T-helper 2 cell treated with Interferon-gamma antibody and Interleukin-4, amounts not matched to agents 5 μg/mL and 100 μg/mL, for 36 hours (primary cell): ENCODE measurements around the gene LYZ.

Experiments used
- DNase-seq: peaks from one replicate; pipeline ENCODE4 v3.0.0; 2021; ENCODE audit warnings: low spot score
- H3K27ac Mint-ChIP-seq: one replicate; pipeline ENCODE4 v1.8.0; 2021; ENCODE audit warnings: mild to moderate bottlenecking, mixed read lengths
- H3K27me3 Mint-ChIP-seq: one replicate; pipeline ENCODE4 v1.8.0; 2021; ENCODE audit warnings: low read depth, mixed read lengths
- H3K36me3 Mint-ChIP-seq: one replicate; pipeline ENCODE4 v1.8.0; 2021; ENCODE audit warnings: low read depth, mixed read lengths
- H3K4me1 Mint-ChIP-seq: one replicate; pipeline ENCODE4 v1.8.0; 2021; ENCODE audit warnings: low read depth, mixed read lengths
- H3K4me3 Mint-ChIP-seq: one replicate; pipeline ENCODE4 v1.8.0; 2022; ENCODE audit warnings: mild to moderate bottlenecking, moderate library complexity, mixed read lengths
- H3K9me3 Mint-ChIP-seq: one replicate; pipeline ENCODE4 v1.8.0; 2021; ENCODE audit warnings: mixed read lengths

The LYZ gene

DNA sequence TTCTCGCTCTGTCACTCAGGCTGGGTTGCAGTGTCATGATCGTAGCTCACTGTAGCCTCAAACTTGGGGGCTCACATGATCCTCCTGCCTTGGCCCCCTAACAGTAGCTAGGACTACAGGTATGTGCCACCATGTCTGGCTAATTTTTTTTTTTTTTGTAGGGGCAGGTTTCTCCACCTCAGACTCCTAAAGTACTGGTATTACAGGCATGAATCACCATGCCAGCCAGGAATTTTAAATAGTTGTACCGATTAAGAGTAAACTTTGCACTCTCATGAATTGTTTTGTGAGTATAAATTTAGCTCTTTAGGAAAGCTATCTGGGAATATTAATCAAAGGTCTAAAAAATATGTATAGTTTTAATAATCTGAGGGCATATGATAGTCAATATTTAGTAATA lies 36.9 kb downstream of the LYZ start:
- no peak for DNase-seq
- Mint-ChIP-seq H3K27ac (no peak overlapping the region), H3K4me1 (peaks cover 10% of the 10 kb centered on the region), H3K36me3 (peaks cover 42% of the 10 kb centered on the region), H3K4me3 (no peak overlapping the region), H3K27me3 (no peaks in the 10 kb centered on the region), H3K9me3 (no peaks in the 10 kb centered on the region)

DNA sequence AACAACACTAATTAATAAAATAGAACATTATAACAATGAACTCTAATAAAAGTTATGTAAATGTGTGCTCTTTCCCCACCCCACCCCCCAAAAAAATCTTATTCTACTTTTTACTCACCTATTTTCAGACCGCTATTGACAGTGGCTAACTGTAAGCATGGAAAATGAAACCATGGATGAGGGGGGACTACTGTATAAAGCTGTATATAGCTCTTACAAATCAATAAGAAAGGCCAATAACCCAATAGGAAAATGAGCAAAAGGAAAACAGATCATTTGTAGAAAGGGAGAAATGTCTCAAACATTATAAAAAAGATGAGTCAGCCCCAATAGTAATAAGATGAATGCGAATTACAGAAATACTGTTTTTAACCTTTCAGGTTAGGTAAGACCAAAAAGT lies 38.7 kb downstream of the LYZ start:
- DNase-seq: no peak
- Mint-ChIP-seq H3K36me3 (peaks cover 46% of the 10 kb centered on the region), H3K4me1 (peaks cover 10% of the 10 kb centered on the region), H3K27me3 (no peaks in the 10 kb centered on the region), H3K27ac (no peak overlapping the region), H3K9me3 (no peaks in the 10 kb centered on the region), H3K4me3 (no peak overlapping the region)

DNA sequence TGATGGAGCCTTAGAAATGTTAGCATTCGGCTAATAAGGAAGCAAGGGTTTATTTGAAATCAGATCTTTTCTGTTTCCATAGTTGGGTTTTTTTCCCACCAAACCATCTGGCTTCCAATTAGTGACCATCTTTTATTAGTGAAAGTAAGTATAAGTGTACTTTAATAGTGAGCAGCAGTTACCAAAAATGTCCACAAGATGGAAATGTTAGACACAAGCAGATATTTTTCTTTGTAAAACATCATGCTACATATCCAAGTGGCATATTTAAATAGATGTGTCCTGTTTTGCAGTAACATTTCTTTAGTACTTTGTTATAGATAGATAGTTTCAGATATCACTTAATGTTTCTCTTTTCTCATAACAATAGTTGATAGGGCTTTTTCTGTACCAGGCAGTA lies 40.2 kb downstream of the LYZ start:
- H3K27ac Mint-ChIP-seq: no peak overlapping the region
- peaks cover 45% of the 10 kb centered on the region for H3K36me3 Mint-ChIP-seq
- no peak for DNase-seq

DNA sequence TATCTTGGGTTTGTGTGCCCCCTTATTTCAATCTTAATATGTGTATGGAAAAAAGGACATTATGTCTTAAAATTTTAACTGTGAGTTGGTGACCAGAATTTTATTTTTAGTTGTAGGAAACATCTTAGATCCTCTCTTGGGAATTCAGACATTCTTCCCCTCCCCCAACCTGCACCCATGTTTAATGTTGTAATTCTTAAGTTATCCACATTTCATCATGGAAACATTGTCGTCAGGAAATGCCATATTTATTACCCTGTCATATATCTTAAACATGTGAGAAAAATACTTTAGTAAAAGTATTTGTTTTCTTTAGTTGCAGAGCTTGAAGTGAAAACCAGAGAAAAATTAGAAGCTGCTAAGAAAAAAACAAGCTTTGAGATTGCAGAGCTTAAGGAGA lies 41.6 kb downstream of the LYZ start:
- Mint-ChIP-seq H3K9me3 (no peaks in the 10 kb centered on the region), H3K27me3 (no peaks in the 10 kb centered on the region), H3K36me3 (peaks cover 40% of the 10 kb centered on the region), H3K27ac (no peak overlapping the region), H3K4me1 (peaks cover 9% of the 10 kb centered on the region), H3K4me3 (no peak overlapping the region)
- DNase-seq: no peak

More for the DNA sequence above, 40.2 kb downstream of the LYZ start:
- no peaks in the 10 kb centered on the region for H3K27me3 Mint-ChIP-seq
- H3K4me3 Mint-ChIP-seq: no peak overlapping the region
- peaks cover 12% of the 10 kb centered on the region for H3K4me1 Mint-ChIP-seq
- H3K9me3 Mint-ChIP-seq: no peaks in the 10 kb centered on the region

DNA sequence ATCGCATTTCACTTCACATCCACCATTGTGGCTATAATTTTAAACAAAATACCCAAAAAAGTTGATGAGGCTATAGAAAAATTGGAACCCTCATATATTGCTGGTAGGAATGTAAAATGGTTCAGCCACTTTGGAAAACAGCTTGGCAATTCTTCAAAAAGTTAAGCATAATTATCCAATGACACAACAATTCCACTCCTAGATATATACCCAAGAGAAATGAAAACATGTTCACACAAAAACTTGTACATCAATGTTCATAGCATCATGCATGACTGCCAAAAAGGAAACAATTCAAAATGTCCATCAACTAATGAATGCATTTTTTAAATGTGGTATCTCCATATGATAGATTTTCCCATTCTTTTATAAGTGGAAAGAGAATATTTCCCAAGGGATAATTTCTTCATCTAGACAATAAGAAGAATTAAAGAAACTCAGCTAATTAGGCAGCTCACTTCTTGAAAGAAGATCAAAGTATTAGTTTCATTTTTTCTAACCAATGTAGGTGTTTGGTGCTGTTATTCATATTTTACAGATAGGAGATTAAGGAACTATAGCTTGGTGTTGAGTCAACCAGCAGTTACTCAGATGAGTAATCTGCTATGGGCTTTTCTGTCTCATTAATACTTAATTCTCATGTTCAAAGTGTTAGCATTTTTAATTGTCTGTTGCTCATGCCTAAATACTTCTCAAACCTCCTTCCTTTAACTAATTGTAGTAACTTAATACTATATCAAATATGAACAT lies 44.2 kb downstream of the LYZ start:
- Mint-ChIP-seq H3K4me1 (peaks cover 5% of the 10 kb centered on the region), H3K27ac (no peak overlapping the region), H3K4me3 (no peak overlapping the region), H3K36me3 (peaks cover 52% of the 10 kb centered on the region), H3K9me3 (peaks cover 6% of the 10 kb centered on the region), H3K27me3 (no peaks in the 10 kb centered on the region)
- DNase-seq: no peak

DNA sequence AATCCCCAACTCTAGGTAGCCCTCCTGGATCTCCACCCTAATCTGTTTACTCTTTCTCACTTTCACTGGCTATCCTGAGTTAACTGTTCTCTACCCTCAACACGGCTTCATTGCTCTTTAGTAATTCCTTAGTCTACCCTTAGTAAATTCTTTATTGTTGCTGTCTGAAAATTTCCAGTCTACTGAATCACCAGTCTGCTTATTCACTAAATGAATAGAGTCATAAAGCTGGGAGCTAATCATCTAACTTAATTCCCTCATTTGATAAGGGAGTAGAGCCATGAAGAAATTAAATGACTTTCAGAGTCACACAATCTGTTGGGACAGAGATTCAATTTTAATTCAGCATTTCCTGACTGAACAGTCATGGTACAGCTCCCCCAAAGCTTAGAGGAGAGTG lies 47.9 kb downstream of the LYZ start:
- H3K27ac Mint-ChIP-seq: no peak overlapping the region
- peaks cover 2% of the 10 kb centered on the region for H3K4me1 Mint-ChIP-seq
- peaks cover 41% of the 10 kb centered on the region for H3K36me3 Mint-ChIP-seq
- DNase-seq: no peak
- H3K9me3 Mint-ChIP-seq: peaks cover 10% of the 10 kb centered on the region
- H3K27me3 Mint-ChIP-seq: no peaks in the 10 kb centered on the region
- H3K4me3 Mint-ChIP-seq: no peak overlapping the region

DNA sequence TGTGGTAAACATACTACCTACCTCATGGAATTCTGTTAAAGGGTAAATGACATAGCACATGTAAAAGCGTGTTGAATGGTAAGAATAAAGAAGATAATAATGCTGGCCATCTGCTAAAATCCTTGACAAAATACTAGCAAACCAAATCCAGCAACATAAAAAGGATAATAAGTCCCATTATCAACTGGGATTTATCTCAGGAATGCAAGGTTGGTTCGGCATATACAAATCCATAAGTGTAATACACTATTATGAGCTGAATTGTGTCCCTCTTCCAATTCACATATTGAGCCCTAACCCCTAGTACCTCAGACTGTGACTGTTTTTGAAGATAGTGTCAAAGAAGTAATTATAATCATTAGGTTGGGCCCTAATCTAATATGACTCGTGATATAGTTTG lies 48.8 kb downstream of the LYZ start:
- Mint-ChIP-seq H3K4me1 (peaks cover 2% of the 10 kb centered on the region), H3K27ac (no peak overlapping the region), H3K36me3 (peaks cover 33% of the 10 kb centered on the region), H3K9me3 (peaks cover 10% of the 10 kb centered on the region), H3K27me3 (no peaks in the 10 kb centered on the region), H3K4me3 (no peak overlapping the region)
- no peak for DNase-seq

DNA sequence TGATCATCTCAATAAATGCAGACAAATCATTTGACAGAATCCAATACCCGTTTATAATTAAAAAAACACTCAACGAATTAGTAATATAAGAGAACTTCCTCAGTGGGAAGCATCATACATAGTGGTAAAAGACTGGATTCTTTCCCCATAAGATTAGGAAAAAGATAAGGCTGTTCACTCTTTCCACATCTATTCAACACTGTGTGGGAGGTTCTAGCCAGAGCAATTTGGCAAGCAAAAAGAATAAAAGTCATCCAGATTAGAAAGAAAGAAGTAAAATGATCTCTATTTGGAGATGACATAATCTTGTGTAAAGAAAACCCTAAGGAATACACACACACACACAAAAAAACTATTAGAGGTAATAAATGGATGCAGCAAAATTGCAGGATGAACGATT lies 49.8 kb downstream of the LYZ start:
- H3K36me3 Mint-ChIP-seq: peaks cover 24% of the 10 kb centered on the region
- DNase-seq: no peak
- H3K27me3 Mint-ChIP-seq: no peaks in the 10 kb centered on the region
- no peak overlapping the region for H3K27ac Mint-ChIP-seq
- peaks cover 10% of the 10 kb centered on the region for H3K9me3 Mint-ChIP-seq
- no peaks in the 10 kb centered on the region for H3K4me1 Mint-ChIP-seq
- no peak overlapping the region for H3K4me3 Mint-ChIP-seq

DNA sequence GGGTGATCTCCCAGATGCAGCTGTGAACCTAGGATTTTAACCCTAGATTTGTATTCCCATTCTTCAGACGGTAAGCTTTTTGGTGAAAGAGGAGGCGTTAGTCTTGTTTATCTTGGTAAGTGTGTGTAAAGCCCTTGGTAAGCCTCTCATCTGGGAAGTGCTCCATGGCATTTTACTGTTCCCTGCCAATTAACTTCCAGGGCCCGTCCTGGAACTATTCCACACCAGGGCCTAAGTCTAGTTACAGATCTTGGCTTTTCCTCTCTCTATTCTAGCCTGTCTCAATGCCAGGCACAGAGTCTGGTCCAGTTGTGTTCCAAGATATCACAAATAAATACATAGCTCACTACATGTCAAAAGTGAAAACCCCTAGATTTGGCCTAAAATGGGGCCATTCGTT lies 53.8 kb downstream of the LYZ start:
- Mint-ChIP-seq H3K36me3 (peaks cover 13% of the 10 kb centered on the region), H3K27me3 (no peaks in the 10 kb centered on the region), H3K4me1 (no peaks in the 10 kb centered on the region), H3K4me3 (no peak overlapping the region), H3K9me3 (peaks cover 6% of the 10 kb centered on the region), H3K27ac (no peak overlapping the region)
- DNase-seq: no peak
